SK-N-MC (cell line): ENCODE results near the gene TCTN3.

Source experiments
- EZH2 ChIP-seq: fragments of 200-600 bp; sonication (generic); IDR thresholded peaks from one replicate; pipeline ENCODE4 v1.6.1; 2017; ENCODE audit warnings: antibody characterized with exemption
- FOXP2 ChIP-seq: optimal IDR thresholded peaks from 2 replicates; pipeline ENCODE3; 2011; ENCODE audit warnings: mild to moderate bottlenecking, moderate library complexity; ENCODE audit not compliant: insufficient read depth; ENCODE audit errors: extremely low read length, control extremely low read depth
- POLR2AphosphoS5 ChIP-seq: IDR thresholded peaks from 2 replicates; pipeline ENCODE4 v1.6.1; 2012; ENCODE audit warnings: mild to moderate bottlenecking, low read depth, low read length, borderline replicate concordance

DNA sequence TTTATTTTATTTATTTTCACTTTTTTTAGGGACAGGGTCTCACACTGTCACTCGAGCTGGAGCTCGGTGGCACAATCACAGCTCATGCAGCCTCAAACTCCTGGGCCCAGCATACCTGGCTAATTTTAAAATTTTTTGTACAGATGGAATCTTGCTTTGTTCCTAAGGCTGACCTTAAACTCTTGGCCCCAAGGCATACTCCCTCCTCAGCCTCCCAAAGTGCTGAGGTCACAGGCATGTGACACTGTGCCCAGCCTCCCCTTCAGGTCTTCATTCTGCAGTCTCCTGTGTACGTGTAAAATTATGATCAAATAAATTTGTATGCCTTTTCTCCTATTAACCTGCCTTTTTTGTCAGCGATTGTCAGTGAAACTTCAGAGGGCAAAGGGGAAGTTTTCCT, 17.8 kb upstream of the TCTN3 start:
- TF ChIP-seq EZH2, result no peak
- TF ChIP-seq POLR2AphosphoS5, result no peak
- no peak for TF ChIP-seq FOXP2
